Measurements from ENCODE around the gene GRAMD1B.

The GRAMD1B gene

DNA sequence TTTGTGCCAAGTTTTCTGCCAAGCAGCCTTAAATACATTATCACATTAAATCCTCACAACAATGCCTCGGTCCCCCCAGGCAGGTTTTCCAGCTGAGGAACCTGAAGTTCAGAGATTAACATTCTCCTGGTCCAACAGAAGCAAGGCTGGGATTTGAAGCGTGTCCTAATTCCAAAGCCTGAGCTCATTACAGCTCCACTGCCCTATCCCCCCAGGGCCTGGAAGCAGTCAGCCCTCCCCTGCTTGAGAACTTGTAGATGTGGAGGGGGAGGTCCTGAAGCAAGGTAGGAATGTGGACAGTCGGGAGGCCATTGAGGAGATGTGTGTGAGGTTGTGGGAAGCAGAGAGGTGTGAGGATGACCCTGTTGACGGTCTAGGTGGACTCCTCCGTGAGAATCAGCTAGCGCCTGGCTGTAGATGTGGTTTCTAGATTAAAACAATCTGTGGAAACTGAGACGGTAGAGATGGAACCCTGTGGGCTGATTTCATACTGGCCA is 8.1 kb downstream of the GRAMD1B start:
- Histone ChIP-seq H3K27ac (no peak overlapping the region), H3K27me3 (no peaks in the 10 kb centered on the region), H3K4me1 (ENCODE audit: control insufficient read depth in 1 of 2, insufficient read depth in 1 of 2, low read depth in 1 of 2, low read length in 1 of 2) (peaks cover 34 to 50% of the 10 kb centered on the region in 2 experiments), H3K4me3 (ENCODE audit: low read depth in 1 of 2, low read length in 1 of 2) (no peak overlapping the region), H3K9me3 (no peaks in the 10 kb centered on the region), H3K36me3 (no peaks in the 10 kb centered on the region)
- TF ChIP-seq, protein P1, sequence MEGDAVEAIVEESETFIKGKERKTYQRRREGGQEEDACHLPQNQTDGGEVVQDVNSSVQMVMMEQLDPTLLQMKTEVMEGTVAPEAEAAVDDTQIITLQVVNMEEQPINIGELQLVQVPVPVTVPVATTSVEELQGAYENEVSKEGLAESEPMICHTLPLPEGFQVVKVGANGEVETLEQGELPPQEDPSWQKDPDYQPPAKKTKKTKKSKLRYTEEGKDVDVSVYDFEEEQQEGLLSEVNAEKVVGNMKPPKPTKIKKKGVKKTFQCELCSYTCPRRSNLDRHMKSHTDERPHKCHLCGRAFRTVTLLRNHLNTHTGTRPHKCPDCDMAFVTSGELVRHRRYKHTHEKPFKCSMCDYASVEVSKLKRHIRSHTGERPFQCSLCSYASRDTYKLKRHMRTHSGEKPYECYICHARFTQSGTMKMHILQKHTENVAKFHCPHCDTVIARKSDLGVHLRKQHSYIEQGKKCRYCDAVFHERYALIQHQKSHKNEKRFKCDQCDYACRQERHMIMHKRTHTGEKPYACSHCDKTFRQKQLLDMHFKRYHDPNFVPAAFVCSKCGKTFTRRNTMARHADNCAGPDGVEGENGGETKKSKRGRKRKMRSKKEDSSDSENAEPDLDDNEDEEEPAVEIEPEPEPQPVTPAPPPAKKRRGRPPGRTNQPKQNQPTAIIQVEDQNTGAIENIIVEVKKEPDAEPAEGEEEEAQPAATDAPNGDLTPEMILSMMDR (IDR thresholded peaks at IDR 0.05) = no peak

DNA sequence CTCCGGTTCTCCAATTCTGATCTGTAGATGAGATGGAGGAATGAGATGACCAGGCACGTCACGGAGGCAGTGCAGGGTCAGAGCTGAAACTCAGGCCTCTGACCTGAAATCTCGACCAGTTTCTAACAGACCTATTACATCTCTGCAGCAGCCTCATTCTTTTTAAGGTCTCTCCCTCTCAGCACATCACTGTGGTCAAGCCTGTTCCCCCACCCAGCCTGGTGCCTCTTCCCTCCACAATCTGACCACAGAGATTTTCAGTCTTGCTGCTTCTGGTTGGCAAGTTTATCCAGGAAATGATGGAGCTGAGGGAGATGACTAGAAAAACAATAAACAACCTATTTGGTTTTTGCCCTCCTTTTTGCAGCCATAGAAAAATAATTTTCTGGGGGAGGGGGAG is 9.5 kb downstream of the GRAMD1B start:
- TF ChIP-seq, protein P1 (IDR thresholded peaks at IDR 0.05) = no peak
- Histone ChIP-seq H3K27ac (no peak overlapping the region), H3K4me1 (ENCODE audit: control insufficient read depth in 1 of 2, insufficient read depth in 1 of 2, low read depth in 1 of 2, low read length in 1 of 2) (peaks cover 37 to 56% of the 10 kb centered on the region in 2 experiments), H3K27me3 (no peaks in the 10 kb centered on the region), H3K4me3 (ENCODE audit: low read depth in 1 of 2, low read length in 1 of 2) (no peak overlapping the region), H3K9me3 (no peaks in the 10 kb centered on the region), H3K36me3 (no peaks in the 10 kb centered on the region)

DNA sequence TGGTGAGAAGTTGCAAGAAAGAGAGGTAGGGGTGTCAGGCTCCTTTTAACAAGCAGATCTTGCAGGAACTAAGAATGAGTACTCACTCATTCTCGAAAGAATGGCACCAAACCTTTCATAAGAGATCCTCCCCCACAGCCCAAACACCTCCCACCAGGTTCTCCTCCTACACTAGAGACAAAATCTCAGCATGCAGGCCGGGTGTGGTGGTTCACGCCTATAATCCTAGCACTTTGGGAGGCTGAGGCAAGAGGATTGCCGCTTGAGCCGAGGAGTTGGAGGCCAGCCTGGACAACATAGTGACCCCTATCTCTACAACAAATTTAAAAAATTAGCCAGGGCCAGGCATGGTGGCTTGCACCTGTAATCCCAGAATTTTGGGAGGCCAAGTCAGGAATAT is 11.1 kb downstream of the GRAMD1B start:
- Histone ChIP-seq H3K4me1 (ENCODE audit: control insufficient read depth in 1 of 2, insufficient read depth in 1 of 2, low read depth in 1 of 2, low read length in 1 of 2) (peaks cover 32 to 48% of the 10 kb centered on the region in 2 experiments), H3K27ac (no peak overlapping the region), H3K27me3 (no peaks in the 10 kb centered on the region), H3K36me3 (no peaks in the 10 kb centered on the region), H3K9me3 (no peaks in the 10 kb centered on the region), H3K4me3 (ENCODE audit: low read depth in 1 of 2, low read length in 1 of 2) (no peak overlapping the region)
- TF ChIP-seq, protein P1 (IDR thresholded peaks at IDR 0.05) = no peak

DNA sequence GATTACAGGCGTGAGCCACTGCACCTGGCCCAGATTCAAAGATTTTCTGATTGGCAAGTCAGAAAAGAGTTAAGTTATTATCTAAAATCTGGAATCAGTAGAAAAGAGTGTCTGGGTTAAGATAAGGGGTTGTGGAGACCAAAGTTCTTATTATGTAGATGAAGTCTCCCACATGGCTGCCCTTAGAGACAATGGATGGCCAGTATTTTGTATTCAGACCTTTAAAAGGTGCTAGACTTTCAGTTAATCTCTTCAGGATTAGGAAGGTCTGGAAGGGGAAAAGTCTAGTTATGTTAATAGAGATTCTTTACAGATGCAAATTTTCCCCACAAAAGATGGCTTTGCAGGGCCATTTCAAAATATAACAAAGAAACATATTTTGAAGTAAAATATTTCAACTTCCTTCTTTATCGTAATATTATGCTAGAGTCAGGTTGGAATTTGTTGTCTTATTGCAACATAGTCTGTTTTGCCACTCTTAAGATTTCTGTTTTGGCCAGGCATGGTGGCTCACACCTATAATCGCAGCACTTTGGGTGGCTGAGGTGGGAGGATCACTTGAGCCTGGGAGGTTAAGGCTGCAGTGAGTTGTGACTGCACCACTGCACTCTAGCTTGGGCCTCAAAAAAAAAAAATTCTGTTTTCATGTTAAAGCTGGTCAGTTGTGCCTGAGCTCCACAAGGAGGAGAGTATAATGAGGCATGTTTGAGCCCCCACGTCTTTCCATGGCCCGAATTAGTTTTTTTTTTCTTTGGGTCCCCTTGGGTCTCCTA is 14.0 kb downstream of the GRAMD1B start:
- TF ChIP-seq, protein P1 (IDR thresholded peaks at IDR 0.05) = no peak
- H3K36me3 ChIP-seq = no peaks in the 10 kb centered on the region
- no peaks in the 10 kb centered on the region for H3K27me3 ChIP-seq
- peak overlapping the region; percentile 71 for H3K27ac ChIP-seq
- no peak overlapping the region for H3K4me3 ChIP-seq (ENCODE audit: low read depth in 1 of 2, low read length in 1 of 2)
- H3K9me3 ChIP-seq = no peaks in the 10 kb centered on the region
- H3K4me1 ChIP-seq (ENCODE audit: control insufficient read depth in 1 of 2, insufficient read depth in 1 of 2, low read depth in 1 of 2, low read length in 1 of 2) = peaks cover 16 to 28% of the 10 kb centered on the region in 2 experiments

DNA sequence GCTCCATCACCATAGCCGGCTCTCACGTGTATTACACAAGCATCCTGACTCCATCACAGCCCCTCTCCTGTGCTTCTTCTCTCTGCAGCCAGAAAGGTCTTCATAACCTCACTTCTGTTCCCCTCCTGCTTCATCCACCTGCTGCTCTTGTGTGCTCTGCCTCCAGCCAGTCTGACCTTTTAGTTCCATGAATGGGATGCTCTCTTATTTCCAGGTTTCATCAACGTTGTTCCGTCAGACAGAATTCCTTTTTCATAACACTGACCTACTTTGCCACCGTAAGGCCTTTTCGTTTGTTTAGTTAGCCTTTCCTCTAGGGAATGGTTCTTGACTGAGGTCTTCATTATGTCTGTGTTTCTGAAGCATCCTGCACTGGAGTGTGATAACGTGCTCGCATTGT is 18.8 kb downstream of the GRAMD1B start:
- no peaks in the 10 kb centered on the region for H3K9me3 ChIP-seq
- H3K27me3 ChIP-seq = no peaks in the 10 kb centered on the region
- TF ChIP-seq, protein P1 (IDR thresholded peaks at IDR 0.05) = no peak
- no peaks in the 10 kb centered on the region for H3K36me3 ChIP-seq
- no peak overlapping the region for H3K4me3 ChIP-seq (ENCODE audit: low read depth in 1 of 2, low read length in 1 of 2)
- H3K27ac ChIP-seq = no peak overlapping the region
- H3K4me1 ChIP-seq (ENCODE audit: control insufficient read depth in 1 of 2, insufficient read depth in 1 of 2, low read depth in 1 of 2, low read length in 1 of 2) = peaks cover 23 to 27% of the 10 kb centered on the region in 2 experiments

Measured in neutrophil (primary cell).